WTC11 (cell line): ENCODE measurements around the gene ALAD.
"Not testable (repeated sequence)": the region's sequence is repeated elsewhere in the genome, so short reads cannot be mapped to it uniquely, and the experiment has no call there.

Experiments
- CREB1 ChIP-seq: sonication (generic); formaldehyde crosslinking; IDR thresholded peaks from 2 replicates; pipeline ENCODE4 v1.8.0; 2023; ENCODE audit warnings: mild to moderate bottlenecking, missing genetic modification reagents
- CREM ChIP-seq: sonication (generic); formaldehyde crosslinking; IDR thresholded peaks from 2 replicates; pipeline ENCODE4 v1.8.1; 2022; ENCODE audit warnings: mild to moderate bottlenecking, missing genetic modification reagents, moderate library complexity
- RELA ChIP-seq: sonication (generic); formaldehyde crosslinking; IDR thresholded peaks from 2 replicates; pipeline ENCODE4 v1.8.1; 2022; ENCODE audit warnings: missing genetic modification reagents, mild to moderate bottlenecking, borderline replicate concordance
- TF ChIP-seq, protein P1 (sequence below): sonication (generic); formaldehyde crosslinking; IDR thresholded peaks from 2 replicates; pipeline ENCODE4 v1.8.1; 2023; ENCODE audit warnings: mild to moderate bottlenecking, missing genetic modification reagents, moderate library complexity
- TF ChIP-seq, protein P2 (sequence below): sonication (generic); formaldehyde crosslinking; IDR thresholded peaks from 2 replicates; pipeline ENCODE4 v1.8.1; 2022; ENCODE audit warnings: low read depth, missing genetic modification reagents, borderline replicate concordance
- TF ChIP-seq, protein P3 (sequence below): fragments of 200-600 bp; IDR thresholded peaks from 2 replicates; pipeline ENCODE4 v1.8.0; 2022; ENCODE audit warnings: antibody characterized with exemption
- TF ChIP-seq, protein P4 (sequence below): sonication (generic); formaldehyde crosslinking; IDR thresholded peaks from 2 replicates; pipeline ENCODE4 v1.8.1; 2022; ENCODE audit warnings: mild to moderate bottlenecking, moderate library complexity, missing genetic modification reagents
- TF ChIP-seq, protein P5 (sequence below): sonication (generic); formaldehyde crosslinking; IDR thresholded peaks from 2 replicates; pipeline ENCODE4 v1.8.1; 2023; ENCODE audit warnings: mild to moderate bottlenecking, missing genetic modification reagents, borderline replicate concordance

DNA sequence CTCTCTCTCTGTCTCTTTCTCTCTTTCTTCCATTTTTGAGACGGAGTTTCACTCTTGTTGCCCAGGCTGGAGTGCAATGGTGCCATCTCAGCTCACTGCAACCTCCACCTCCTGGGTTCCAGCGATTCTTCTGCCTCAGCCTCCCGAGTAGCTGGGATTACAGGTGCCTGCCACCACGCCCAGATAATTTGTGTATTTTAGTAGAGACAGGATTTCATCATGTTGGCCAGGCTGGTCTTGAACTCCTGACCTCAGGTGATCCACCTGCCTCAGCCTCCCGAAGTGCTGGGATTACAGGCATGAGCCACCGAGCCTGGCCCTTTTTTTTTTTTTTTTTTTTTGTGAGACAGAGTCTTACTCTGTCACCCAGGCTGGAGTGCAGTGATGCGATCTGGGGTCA lies 19.6 kb downstream of the ALAD start:
- TF ChIP-seq, protein P1, sequence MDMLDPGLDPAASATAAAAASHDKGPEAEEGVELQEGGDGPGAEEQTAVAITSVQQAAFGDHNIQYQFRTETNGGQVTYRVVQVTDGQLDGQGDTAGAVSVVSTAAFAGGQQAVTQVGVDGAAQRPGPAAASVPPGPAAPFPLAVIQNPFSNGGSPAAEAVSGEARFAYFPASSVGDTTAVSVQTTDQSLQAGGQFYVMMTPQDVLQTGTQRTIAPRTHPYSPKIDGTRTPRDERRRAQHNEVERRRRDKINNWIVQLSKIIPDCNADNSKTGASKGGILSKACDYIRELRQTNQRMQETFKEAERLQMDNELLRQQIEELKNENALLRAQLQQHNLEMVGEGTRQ (CRISPR knock-in tag), result not testable (repeated sequence)
- TF ChIP-seq, protein P2, sequence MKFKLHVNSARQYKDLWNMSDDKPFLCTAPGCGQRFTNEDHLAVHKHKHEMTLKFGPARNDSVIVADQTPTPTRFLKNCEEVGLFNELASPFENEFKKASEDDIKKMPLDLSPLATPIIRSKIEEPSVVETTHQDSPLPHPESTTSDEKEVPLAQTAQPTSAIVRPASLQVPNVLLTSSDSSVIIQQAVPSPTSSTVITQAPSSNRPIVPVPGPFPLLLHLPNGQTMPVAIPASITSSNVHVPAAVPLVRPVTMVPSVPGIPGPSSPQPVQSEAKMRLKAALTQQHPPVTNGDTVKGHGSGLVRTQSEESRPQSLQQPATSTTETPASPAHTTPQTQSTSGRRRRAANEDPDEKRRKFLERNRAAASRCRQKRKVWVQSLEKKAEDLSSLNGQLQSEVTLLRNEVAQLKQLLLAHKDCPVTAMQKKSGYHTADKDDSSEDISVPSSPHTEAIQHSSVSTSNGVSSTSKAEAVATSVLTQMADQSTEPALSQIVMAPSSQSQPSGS (CRISPR knock-in tag), result not testable (repeated sequence)
- not testable (repeated sequence) for TF ChIP-seq CREM (CRISPR knock-in tag); CREB1; RELA (CRISPR knock-in tag)
- TF ChIP-seq, protein P3, sequence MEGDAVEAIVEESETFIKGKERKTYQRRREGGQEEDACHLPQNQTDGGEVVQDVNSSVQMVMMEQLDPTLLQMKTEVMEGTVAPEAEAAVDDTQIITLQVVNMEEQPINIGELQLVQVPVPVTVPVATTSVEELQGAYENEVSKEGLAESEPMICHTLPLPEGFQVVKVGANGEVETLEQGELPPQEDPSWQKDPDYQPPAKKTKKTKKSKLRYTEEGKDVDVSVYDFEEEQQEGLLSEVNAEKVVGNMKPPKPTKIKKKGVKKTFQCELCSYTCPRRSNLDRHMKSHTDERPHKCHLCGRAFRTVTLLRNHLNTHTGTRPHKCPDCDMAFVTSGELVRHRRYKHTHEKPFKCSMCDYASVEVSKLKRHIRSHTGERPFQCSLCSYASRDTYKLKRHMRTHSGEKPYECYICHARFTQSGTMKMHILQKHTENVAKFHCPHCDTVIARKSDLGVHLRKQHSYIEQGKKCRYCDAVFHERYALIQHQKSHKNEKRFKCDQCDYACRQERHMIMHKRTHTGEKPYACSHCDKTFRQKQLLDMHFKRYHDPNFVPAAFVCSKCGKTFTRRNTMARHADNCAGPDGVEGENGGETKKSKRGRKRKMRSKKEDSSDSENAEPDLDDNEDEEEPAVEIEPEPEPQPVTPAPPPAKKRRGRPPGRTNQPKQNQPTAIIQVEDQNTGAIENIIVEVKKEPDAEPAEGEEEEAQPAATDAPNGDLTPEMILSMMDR, result not testable (repeated sequence)
- TF ChIP-seq, protein P4, sequence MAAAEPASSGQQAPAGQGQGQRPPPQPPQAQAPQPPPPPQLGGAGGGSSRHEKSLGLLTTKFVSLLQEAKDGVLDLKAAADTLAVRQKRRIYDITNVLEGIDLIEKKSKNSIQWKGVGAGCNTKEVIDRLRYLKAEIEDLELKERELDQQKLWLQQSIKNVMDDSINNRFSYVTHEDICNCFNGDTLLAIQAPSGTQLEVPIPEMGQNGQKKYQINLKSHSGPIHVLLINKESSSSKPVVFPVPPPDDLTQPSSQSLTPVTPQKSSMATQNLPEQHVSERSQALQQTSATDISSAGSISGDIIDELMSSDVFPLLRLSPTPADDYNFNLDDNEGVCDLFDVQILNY (CRISPR knock-in tag), result not testable (repeated sequence)
- TF ChIP-seq, protein P5, sequence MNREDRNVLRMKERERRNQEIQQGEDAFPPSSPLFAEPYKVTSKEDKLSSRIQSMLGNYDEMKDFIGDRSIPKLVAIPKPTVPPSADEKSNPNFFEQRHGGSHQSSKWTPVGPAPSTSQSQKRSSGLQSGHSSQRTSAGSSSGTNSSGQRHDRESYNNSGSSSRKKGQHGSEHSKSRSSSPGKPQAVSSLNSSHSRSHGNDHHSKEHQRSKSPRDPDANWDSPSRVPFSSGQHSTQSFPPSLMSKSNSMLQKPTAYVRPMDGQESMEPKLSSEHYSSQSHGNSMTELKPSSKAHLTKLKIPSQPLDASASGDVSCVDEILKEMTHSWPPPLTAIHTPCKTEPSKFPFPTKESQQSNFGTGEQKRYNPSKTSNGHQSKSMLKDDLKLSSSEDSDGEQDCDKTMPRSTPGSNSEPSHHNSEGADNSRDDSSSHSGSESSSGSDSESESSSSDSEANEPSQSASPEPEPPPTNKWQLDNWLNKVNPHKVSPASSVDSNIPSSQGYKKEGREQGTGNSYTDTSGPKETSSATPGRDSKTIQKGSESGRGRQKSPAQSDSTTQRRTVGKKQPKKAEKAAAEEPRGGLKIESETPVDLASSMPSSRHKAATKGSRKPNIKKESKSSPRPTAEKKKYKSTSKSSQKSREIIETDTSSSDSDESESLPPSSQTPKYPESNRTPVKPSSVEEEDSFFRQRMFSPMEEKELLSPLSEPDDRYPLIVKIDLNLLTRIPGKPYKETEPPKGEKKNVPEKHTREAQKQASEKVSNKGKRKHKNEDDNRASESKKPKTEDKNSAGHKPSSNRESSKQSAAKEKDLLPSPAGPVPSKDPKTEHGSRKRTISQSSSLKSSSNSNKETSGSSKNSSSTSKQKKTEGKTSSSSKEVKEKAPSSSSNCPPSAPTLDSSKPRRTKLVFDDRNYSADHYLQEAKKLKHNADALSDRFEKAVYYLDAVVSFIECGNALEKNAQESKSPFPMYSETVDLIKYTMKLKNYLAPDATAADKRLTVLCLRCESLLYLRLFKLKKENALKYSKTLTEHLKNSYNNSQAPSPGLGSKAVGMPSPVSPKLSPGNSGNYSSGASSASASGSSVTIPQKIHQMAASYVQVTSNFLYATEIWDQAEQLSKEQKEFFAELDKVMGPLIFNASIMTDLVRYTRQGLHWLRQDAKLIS (CRISPR knock-in tag), result not testable (repeated sequence)
